HCT116 (cell line): ENCODE results near the gene EXOC4. TPM values are rescaled to one million over a fixed set of nuclear protein-coding genes. Genes with fewer than 3 reads are reported as not detected.

Source experiments
- ATAC-seq: fragments of 200-7000 bp; cut with Tn5 transposase; 2 replicates; pipeline ENCODE4 v1.9.1; 2020; ENCODE audit warnings: mild to moderate bottlenecking, moderate library complexity
- BruUV-seq: library from RNA; stranded (reverse); fragments of 400-500 nt; replicated peaks from 2 replicates; lab custom pipeline; 2021; lab: Mats Ljungman, UMichigan
- CTCF ChIA-PET: fragments of 300-600 bp; sonication (Branson Sonifier 250); formaldehyde crosslinking; loops from one replicate; lab custom pipeline; 2021; ENCODE audit warnings: antibody characterized with exemption; lab: Charles Lee
- POLR2A ChIA-PET: fragments of 300-600, 350-600 bp; sonication (Branson Sonifier 250); formaldehyde crosslinking; loops from one replicate; lab custom pipeline; 2021; ENCODE audit warnings: antibody characterized with exemption; lab: Charles Lee
- RAD21 ChIA-PET, 2 experiments: fragments of 300-600 bp; sonication (Branson Sonifier 250); formaldehyde crosslinking; loops; one replicate each; lab custom pipeline; 2023; ENCODE audit warnings: low total read pairs in 2 of 2; ENCODE audit not compliant: uncharacterized antibody in 2 of 2, unreplicated experiment in 2 of 2, low non-redundant PET in 1 of 2; lab: Charles Lee
- DNase-seq: peaks from one replicate; pipeline ENCODE4 v3.0.0-alpha.2; 2010; ENCODE audit warnings: low read depth, low spot score
- H2AFZ ChIP-seq: fragments of 200-600 bp; shearing (Covaris generic), sonication (generic); 2 replicates; pipeline ENCODE4 v1.6.1; 2017; ENCODE audit warnings: low read depth, mixed run types, mixed read lengths, antibody characterized with exemption, low read length; ENCODE audit not compliant: poor library complexity, severe bottlenecking
- H3K27ac ChIP-seq: 2 replicates; pipeline ENCODE4 v1.5.1; 2012; ENCODE audit warnings: low read depth, low read length
- H3K27me3 ChIP-seq: fragments of 200-600 bp; sonication (generic); 2 replicates; pipeline ENCODE4 v1.6.1; 2016; ENCODE audit warnings: mixed run types, low read length, mixed read lengths; ENCODE audit not compliant: insufficient read depth
- H3K36me3 ChIP-seq, 2 experiments: fragments of 200-500 bp in 1 of 2; fragments of 200-600 bp in 1 of 2; sonication (Bioruptor generic) in 1 of 2; sonication (generic) in 1 of 2; 2 replicates each; pipeline versions ENCODE4 v1.5.1 to v1.6.1; 2014 to 2016; ENCODE audit warnings: low read length in 2 of 2, inconsistent platforms in 1 of 2, mixed read lengths in 1 of 2, mixed run types in 1 of 2; ENCODE audit not compliant: insufficient read depth in 2 of 2, control insufficient read depth in 1 of 2
- H3K4me1 ChIP-seq, 2 experiments: fragments of 200-600 bp in 1 of 2; sonication (generic) in 1 of 2; 2 replicates each; pipeline versions ENCODE4 v1.5.1 to v1.6.1; 2012 to 2017; ENCODE audit warnings: low read length in 2 of 2, inconsistent platforms in 1 of 2, mild to moderate bottlenecking in 1 of 2, mixed read lengths in 1 of 2, mixed run types in 1 of 2, moderate library complexity in 1 of 2; ENCODE audit not compliant: insufficient read depth in 2 of 2, control insufficient read depth in 1 of 2
- H3K4me2 ChIP-seq: fragments of 200-600 bp; sonication (generic); 2 replicates; pipeline ENCODE4 v1.6.1; 2017; ENCODE audit warnings: mixed run types, low read length, mixed read lengths
- H3K4me3 ChIP-seq, 2 experiments: fragments of 200-600 bp in 1 of 2; sonication (generic) in 1 of 2; replicated peaks in 1 of 2; 2 replicates each; pipeline ENCODE4 v1.5.1; 2011 to 2016; ENCODE audit warnings: low read length in 2 of 2, control low read depth in 1 of 2, low read depth in 1 of 2, mild to moderate bottlenecking in 1 of 2, mixed read lengths in 1 of 2, mixed run types in 1 of 2
- H3K79me2 ChIP-seq: fragments of 200-600 bp; sonication (generic); 2 replicates; pipeline ENCODE4 v1.6.1; 2017; ENCODE audit warnings: mild to moderate bottlenecking, mixed run types, low read length, moderate library complexity, mixed read lengths; ENCODE audit not compliant: insufficient read depth
- H3K9ac ChIP-seq: fragments of 200-600 bp; sonication (generic); 2 replicates; pipeline ENCODE4 v1.6.1; 2016; ENCODE audit warnings: low read length, mixed read lengths
- H3K9me2 ChIP-seq: fragments of 200-600 bp; sonication (generic), shearing (Covaris generic); 2 replicates; pipeline ENCODE4 v1.6.1; 2017; ENCODE audit warnings: mixed run types, mild to moderate bottlenecking, moderate library complexity; ENCODE audit not compliant: insufficient read depth
- H3K9me3 ChIP-seq, 2 experiments: fragments of 200-500 bp in 1 of 2; fragments of 200-600 bp in 1 of 2; sonication (Bioruptor generic) in 1 of 2; sonication (generic) in 1 of 2; 2 replicates each; pipeline ENCODE4 v1.6.1; 2014 to 2017; ENCODE audit warnings: low read length in 2 of 2, mixed read lengths in 2 of 2, inconsistent platforms in 1 of 2, low read depth in 1 of 2, mild to moderate bottlenecking in 1 of 2, mixed run types in 1 of 2, moderate library complexity in 1 of 2; ENCODE audit not compliant: control insufficient read depth in 1 of 2, insufficient read depth in 1 of 2
- H4K20me1 ChIP-seq: fragments of 200-600 bp; sonication (generic), shearing (Covaris generic); 2 replicates; pipeline ENCODE4 v1.6.1; 2017; ENCODE audit warnings: mixed run types, mild to moderate bottlenecking, moderate library complexity; ENCODE audit not compliant: insufficient read depth
- CBX3 ChIP-seq: IDR thresholded peaks from 2 replicates; pipeline ENCODE4 v1.6.1; 2012; ENCODE audit warnings: low read depth
- CEBPB ChIP-seq: IDR thresholded peaks from 2 replicates; pipeline ENCODE4 v1.6.1; 2012; ENCODE audit warnings: low read depth
- EGR1 ChIP-seq: IDR thresholded peaks from 2 replicates; pipeline ENCODE4 v1.6.1; 2012; ENCODE audit warnings: low read depth
- ELF1 ChIP-seq: IDR thresholded peaks from 2 replicates; pipeline ENCODE4 v1.6.1; 2012; ENCODE audit warnings: low read depth, borderline replicate concordance
- EZH2 ChIP-seq: fragments of 200-600 bp; sonication (generic); IDR thresholded peaks from 2 replicates; pipeline ENCODE4 v1.6.1; 2017; ENCODE audit warnings: antibody characterized with exemption, mixed run types
- EZH2phosphoT487 ChIP-seq: fragments of 200-600 bp; IDR thresholded peaks from 2 replicates; pipeline ENCODE4 v1.6.1; 2018; ENCODE audit warnings: antibody characterized with exemption, borderline replicate concordance
- RAD21 ChIP-seq: IDR thresholded peaks from 2 replicates; pipeline ENCODE4 v1.6.1; 2012; ENCODE audit warnings: low read depth, mild to moderate bottlenecking
- SIN3A ChIP-seq: IDR thresholded peaks from 2 replicates; pipeline ENCODE4 v1.6.1; 2012; ENCODE audit warnings: low read depth
- SRF ChIP-seq: IDR thresholded peaks from 2 replicates; pipeline ENCODE4 v1.6.1; 2012; ENCODE audit warnings: low read depth
- YY1 ChIP-seq: IDR thresholded peaks from 2 replicates; pipeline ENCODE4 v1.6.1; 2011; ENCODE audit warnings: low read length, low read depth, moderate library complexity, mild to moderate bottlenecking; ENCODE audit not compliant: insufficient replicate concordance; ENCODE audit errors: extremely low read depth
- ZFX ChIP-seq: fragments of 450-650 bp; IDR thresholded peaks from 2 replicates; pipeline ENCODE4 v1.6.1; 2017
- intact Hi-C: fragments of 100-400 bp; cut with micrococcal nuclease; formaldehyde crosslinking; loops from 2 replicates; pipeline ENCODE4 v1.10.0; 2022
- total RNA-seq: library from RNA; stranded (reverse); gene quantifications from one replicate; pipeline ENCODE4 v1.2.1, GENCODE V29; 2021; ENCODE audit not compliant: unreplicated experiment
- TF ChIP-seq, protein P1 (sequence below), 3 experiments: fragments of 200-600 bp in 1 of 3; sonication (generic) in 1 of 3; IDR thresholded peaks in 2 of 3; conservative IDR thresholded peaks in 1 of 3; 2 replicates each; pipeline ENCODE4 v1.5.1; 2012 to 2017; ENCODE audit warnings: low read depth in 2 of 3, low read length in 2 of 3, antibody characterized with exemption in 1 of 3, borderline replicate concordance in 1 of 3, control low read depth in 1 of 3, mild to moderate bottlenecking in 1 of 3, mixed read lengths in 1 of 3, mixed run types in 1 of 3, moderate library complexity in 1 of 3; ENCODE audit not compliant: insufficient read depth in 1 of 3
- TF ChIP-seq, protein P2 (sequence below): IDR thresholded peaks from 2 replicates; pipeline ENCODE4 v1.6.1; 2012

Gene EXOC4
- total RNA-seq, 1 experiment from 2014 or later = 40.3 TPM

DNA sequence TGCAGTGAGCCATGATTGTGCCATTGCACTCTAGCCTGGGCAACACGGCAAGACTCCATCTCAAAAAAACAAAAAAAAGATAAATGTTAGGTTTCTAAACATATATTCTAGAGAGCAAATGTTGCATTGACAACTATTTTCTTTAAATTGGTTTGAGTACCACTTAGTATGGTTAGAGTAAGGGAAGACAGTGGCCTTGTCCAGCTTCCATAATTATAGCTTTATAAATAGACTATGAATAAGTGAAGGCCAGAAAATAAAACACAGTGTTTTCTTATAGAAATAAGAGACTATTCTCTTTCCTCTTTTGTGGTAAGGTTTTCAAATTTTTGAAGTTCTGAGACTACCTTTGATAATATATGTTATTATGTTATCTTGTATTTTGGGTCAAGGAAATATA is 50.5 kb downstream of the EXOC4 start:
- ATAC-seq = no peak
- TF ChIP-seq YY1 (no peak), CEBPB (no peak), EZH2 (no peak), ZFX (no peak), SRF (no peak), ELF1 (no peak), RAD21 (no peak), CBX3 (no peak), SIN3A (no peak), EGR1 (no peak), EZH2phosphoT487 (no peak)
- TF ChIP-seq, protein P1, sequence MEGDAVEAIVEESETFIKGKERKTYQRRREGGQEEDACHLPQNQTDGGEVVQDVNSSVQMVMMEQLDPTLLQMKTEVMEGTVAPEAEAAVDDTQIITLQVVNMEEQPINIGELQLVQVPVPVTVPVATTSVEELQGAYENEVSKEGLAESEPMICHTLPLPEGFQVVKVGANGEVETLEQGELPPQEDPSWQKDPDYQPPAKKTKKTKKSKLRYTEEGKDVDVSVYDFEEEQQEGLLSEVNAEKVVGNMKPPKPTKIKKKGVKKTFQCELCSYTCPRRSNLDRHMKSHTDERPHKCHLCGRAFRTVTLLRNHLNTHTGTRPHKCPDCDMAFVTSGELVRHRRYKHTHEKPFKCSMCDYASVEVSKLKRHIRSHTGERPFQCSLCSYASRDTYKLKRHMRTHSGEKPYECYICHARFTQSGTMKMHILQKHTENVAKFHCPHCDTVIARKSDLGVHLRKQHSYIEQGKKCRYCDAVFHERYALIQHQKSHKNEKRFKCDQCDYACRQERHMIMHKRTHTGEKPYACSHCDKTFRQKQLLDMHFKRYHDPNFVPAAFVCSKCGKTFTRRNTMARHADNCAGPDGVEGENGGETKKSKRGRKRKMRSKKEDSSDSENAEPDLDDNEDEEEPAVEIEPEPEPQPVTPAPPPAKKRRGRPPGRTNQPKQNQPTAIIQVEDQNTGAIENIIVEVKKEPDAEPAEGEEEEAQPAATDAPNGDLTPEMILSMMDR (IDR thresholded peaks at IDR 0.05 in 2 of 3, conservative IDR thresholded peaks at IDR 0.05 in 1 of 3; ENCODE audit: borderline replicate concordance in 1 of 3, insufficient read depth in 1 of 3, low read depth in 2 of 3, low read length in 2 of 3) = no peak
- TF ChIP-seq, protein P2, sequence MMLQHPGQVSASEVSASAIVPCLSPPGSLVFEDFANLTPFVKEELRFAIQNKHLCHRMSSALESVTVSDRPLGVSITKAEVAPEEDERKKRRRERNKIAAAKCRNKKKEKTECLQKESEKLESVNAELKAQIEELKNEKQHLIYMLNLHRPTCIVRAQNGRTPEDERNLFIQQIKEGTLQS = no peak
- RAD21 ChIA-PET = no interaction called here
- Histone ChIP-seq H3K4me2 (no peak overlapping the region), H4K20me1 (no peaks in the 10 kb centered on the region), H3K79me2 (no peaks in the 10 kb centered on the region; the same call in 1 of the 2 replicates), H3K9me3 (no peaks in the 10 kb centered on the region), H3K9ac (no peak overlapping the region), H2AFZ (no peak overlapping the region), H3K27ac (no peak overlapping the region), H3K9me2 (no peaks in the 10 kb centered on the region), H3K4me1 (no peaks in the 10 kb centered on the region), H3K36me3 (0 out of 4 replicates have a peak, but pooled peaks cover 0 to 3% of the 10 kb centered on the region in 2 experiments), H3K4me3 (no peak overlapping the region), H3K27me3 (no peaks in the 10 kb centered on the region)
- intact Hi-C loops = no loop called here
- BruUV-seq = no TSS peak
- no peak for DNase-seq
- CTCF ChIA-PET = no interaction called here
- POLR2A ChIA-PET = no interaction called here
